Measurements from ENCODE around the gene NACAD.

DNA sequence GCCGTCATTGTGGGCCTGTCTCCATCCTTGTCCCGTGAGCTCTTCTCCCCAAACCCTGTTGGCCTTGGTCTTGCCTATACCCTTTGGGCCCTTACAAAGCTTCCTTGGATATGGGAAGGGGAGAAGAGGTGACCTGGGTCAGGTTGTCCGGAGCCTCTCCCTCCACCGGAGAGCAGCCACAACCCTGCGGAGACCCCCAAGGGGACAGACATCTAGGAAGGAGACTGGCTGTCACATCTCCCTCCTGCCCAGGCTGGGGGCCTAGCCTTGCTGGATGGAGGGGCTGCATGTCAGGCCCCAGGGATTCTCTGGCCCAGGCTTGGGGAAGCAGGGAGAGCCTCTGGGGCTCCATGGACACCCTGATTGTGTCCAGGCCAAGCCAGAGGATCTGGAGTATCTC, 11.8 kb downstream of the NACAD start:
- TF ChIP-seq, protein P1, sequence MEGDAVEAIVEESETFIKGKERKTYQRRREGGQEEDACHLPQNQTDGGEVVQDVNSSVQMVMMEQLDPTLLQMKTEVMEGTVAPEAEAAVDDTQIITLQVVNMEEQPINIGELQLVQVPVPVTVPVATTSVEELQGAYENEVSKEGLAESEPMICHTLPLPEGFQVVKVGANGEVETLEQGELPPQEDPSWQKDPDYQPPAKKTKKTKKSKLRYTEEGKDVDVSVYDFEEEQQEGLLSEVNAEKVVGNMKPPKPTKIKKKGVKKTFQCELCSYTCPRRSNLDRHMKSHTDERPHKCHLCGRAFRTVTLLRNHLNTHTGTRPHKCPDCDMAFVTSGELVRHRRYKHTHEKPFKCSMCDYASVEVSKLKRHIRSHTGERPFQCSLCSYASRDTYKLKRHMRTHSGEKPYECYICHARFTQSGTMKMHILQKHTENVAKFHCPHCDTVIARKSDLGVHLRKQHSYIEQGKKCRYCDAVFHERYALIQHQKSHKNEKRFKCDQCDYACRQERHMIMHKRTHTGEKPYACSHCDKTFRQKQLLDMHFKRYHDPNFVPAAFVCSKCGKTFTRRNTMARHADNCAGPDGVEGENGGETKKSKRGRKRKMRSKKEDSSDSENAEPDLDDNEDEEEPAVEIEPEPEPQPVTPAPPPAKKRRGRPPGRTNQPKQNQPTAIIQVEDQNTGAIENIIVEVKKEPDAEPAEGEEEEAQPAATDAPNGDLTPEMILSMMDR (IDR thresholded peaks at IDR 0.05; ENCODE audit: low read length): no peak
- no peak for TF ChIP-seq EZH2 (IDR thresholded peaks at IDR 0.05; ENCODE audit: borderline replicate concordance, low read length)

All from OCI-LY1 (cell line).